SU-DHL-6 (cell line): ENCODE data around the gene CIBAR2.

Experiments
- H2AFZ ChIP-seq: fragments of 200-600 bp; sonication (generic); 2 replicates; pipeline ENCODE4 v1.6.1; 2014; ENCODE audit warnings: low read depth, mild to moderate bottlenecking, moderate library complexity, mixed read lengths, antibody characterized with exemption, low read length; ENCODE audit not compliant: severe bottlenecking
- H3F3A ChIP-seq: fragments of 200-600 bp; shearing (Covaris generic); 2 replicates; pipeline ENCODE4 v1.6.0; 2016; ENCODE audit warnings: antibody characterized with exemption, mild to moderate bottlenecking; ENCODE audit not compliant: insufficient read depth
- H3K27ac ChIP-seq: fragments of 200-600 bp; sonication (generic); 2 replicates; pipeline ENCODE4 v1.5.1; 2016; ENCODE audit warnings: low read depth, mild to moderate bottlenecking, low read length, moderate library complexity, mixed read lengths
- H3K27me3 ChIP-seq: fragments of 200-600 bp; sonication (generic), shearing (Covaris generic); 2 replicates; pipeline ENCODE4 v1.6.0; 2014; ENCODE audit warnings: mild to moderate bottlenecking, low read length
- H3K36me3 ChIP-seq: fragments of 200-600 bp; sonication (generic); 2 replicates; pipeline ENCODE4 v1.6.1; 2014; ENCODE audit warnings: mild to moderate bottlenecking, low read length, mixed read lengths
- H3K4me2 ChIP-seq: fragments of 300-600, 200-600 bp; shearing (Covaris generic), sonication (generic); 2 replicates; pipeline ENCODE4 v1.6.0; 2014; ENCODE audit warnings: low read length, low read depth, mild to moderate bottlenecking; ENCODE audit not compliant: poor library complexity, severe bottlenecking
- H3K4me3 ChIP-seq: fragments of 200-600 bp; sonication (generic); 2 replicates; pipeline ENCODE4 v1.5.1; 2014; ENCODE audit warnings: antibody characterized with exemption, low read length, mild to moderate bottlenecking, mixed read lengths; ENCODE audit not compliant: insufficient read depth, poor library complexity, severe bottlenecking
- H3K79me2 ChIP-seq: fragments of 200-600 bp; sonication (generic); 2 replicates; pipeline ENCODE4 v1.6.1; 2014; ENCODE audit warnings: mild to moderate bottlenecking, low read length, moderate library complexity; ENCODE audit not compliant: insufficient read depth
- H3K9ac ChIP-seq: fragments of 200-600 bp; sonication (generic); 2 replicates; pipeline ENCODE4 v1.7.0; 2014; ENCODE audit warnings: mild to moderate bottlenecking, low read length
- H3K9me2 ChIP-seq: fragments of 200-600 bp; sonication (generic); replicated peaks from 2 replicates; pipeline ENCODE4 v1.6.1; 2014; ENCODE audit warnings: low read length; ENCODE audit not compliant: insufficient read depth
- H3K9me3 ChIP-seq: fragments of 200-600 bp; sonication (generic); 2 replicates; pipeline ENCODE4 v1.6.1; 2014; ENCODE audit warnings: low read length, mixed read lengths; ENCODE audit not compliant: insufficient read depth
- H4K20me1 ChIP-seq: fragments of 200-600 bp; sonication (generic); 2 replicates; pipeline ENCODE4 v1.6.1; 2014; ENCODE audit warnings: low read depth, mild to moderate bottlenecking, antibody characterized with exemption, low read length, moderate library complexity, mixed read lengths
- EZH2phosphoT487 ChIP-seq: fragments of 200-600 bp; sonication (generic), shearing (Covaris generic); conservative IDR thresholded peaks from 2 replicates; pipeline ENCODE4 v1.6.1; 2018; ENCODE audit warnings: mild to moderate bottlenecking, antibody characterized with exemption, low read length, moderate library complexity, mixed read lengths
- TF ChIP-seq, protein P1 (sequence below): fragments of 200-600 bp; sonication (generic); IDR thresholded peaks from one replicate; pipeline ENCODE4 v1.5.1; 2017; ENCODE audit warnings: antibody characterized with exemption, mild to moderate bottlenecking, low read length, moderate library complexity; ENCODE audit not compliant: insufficient read depth, poor library complexity, severe bottlenecking

Gene CIBAR2

DNA sequence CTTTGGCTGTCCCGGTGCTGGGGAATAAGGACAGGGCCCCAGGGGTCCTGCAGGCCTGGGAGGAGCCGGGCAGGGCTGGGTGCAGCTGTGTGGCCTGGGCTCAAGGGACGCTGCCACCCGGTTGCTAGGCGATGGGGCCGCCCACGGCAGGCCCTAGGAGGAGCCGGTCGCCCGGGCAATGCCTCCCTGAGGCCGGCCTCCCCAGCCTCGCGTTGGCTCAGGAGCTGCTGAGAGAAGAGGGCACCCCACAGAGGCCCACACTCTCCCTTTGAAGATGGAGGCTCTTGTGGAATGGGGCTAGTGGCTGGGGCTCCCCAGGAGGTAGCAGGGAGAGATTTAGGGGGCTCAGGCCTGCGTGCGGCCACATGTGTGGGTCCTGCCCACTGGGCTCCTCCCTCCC lies at the start of gene CIBAR2:
CIBAR2 (minus strand) TSS at position 109 of the 400 bp plus-strand sequence. CDS start 120 bp downstream, outside the sequence.
- H3K27me3 ChIP-seq, result no peaks in the 10 kb centered on the region
- no peak within 1 kb of the TSS for H2AFZ ChIP-seq
- no peaks in the 10 kb centered on the region for H3K9me3 ChIP-seq
- no peak within 1 kb of the TSS for H3K9ac ChIP-seq
- H3F3A ChIP-seq, result no peaks in the 10 kb centered on the region
- H3K9me2 ChIP-seq, result no peaks in the 10 kb centered on the region
- no peaks in the 10 kb centered on the region for H3K79me2 ChIP-seq
- H3K27ac ChIP-seq, result no peak within 1 kb of the TSS
- H3K36me3 ChIP-seq, result no peaks in the 10 kb centered on the region
- TF ChIP-seq, protein P1, sequence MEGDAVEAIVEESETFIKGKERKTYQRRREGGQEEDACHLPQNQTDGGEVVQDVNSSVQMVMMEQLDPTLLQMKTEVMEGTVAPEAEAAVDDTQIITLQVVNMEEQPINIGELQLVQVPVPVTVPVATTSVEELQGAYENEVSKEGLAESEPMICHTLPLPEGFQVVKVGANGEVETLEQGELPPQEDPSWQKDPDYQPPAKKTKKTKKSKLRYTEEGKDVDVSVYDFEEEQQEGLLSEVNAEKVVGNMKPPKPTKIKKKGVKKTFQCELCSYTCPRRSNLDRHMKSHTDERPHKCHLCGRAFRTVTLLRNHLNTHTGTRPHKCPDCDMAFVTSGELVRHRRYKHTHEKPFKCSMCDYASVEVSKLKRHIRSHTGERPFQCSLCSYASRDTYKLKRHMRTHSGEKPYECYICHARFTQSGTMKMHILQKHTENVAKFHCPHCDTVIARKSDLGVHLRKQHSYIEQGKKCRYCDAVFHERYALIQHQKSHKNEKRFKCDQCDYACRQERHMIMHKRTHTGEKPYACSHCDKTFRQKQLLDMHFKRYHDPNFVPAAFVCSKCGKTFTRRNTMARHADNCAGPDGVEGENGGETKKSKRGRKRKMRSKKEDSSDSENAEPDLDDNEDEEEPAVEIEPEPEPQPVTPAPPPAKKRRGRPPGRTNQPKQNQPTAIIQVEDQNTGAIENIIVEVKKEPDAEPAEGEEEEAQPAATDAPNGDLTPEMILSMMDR, result no peak
- no peak for TF ChIP-seq EZH2phosphoT487
- no peaks in the 10 kb centered on the region for H4K20me1 ChIP-seq
- no peak within 1 kb of the TSS for H3K4me3 ChIP-seq
- H3K4me2 ChIP-seq, result no peak within 1 kb of the TSS

DNA sequence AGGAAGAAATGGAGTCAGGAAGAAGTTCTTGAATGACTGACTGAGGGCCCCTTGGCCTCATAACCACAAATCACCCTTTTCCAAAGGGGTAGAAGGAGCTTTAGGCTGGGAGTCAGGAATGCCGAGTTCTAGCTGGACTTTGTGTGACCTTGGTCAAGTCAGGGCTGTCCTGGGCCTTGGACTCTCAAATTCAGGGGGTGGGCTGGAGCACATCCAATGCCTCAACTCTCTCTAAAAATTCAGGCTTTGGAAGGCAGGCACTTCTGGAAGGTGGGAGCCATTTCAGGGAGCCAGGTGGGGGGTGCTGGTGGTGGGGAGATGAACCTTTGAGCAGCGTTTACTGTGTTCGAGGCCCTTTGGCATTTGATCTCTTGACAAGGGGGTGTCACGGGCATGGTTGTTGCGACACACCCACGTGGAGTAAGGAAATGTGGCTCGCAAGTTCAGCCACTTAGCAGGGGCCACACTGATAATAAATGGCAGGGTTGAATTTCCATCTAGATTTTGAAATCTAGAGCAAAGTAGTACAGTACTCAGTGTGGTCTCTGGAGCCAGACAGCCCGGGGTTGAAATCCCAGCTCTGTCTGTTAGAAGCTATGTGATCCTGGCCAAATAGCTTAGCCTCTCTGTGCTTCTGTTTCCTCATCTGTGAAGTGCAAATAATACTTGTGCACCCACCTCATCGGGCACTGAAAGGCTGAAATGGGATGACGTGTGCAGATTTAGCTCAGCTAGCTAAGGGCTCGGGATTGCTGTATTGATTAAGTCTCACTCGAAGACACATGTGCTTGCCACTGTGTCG lies 47.1 kb upstream of the CIBAR2 start:
- Histone ChIP-seq H3K9me3 (no peaks in the 10 kb centered on the region), H4K20me1 (no peaks in the 10 kb centered on the region), H3F3A (no peaks in the 10 kb centered on the region), H3K36me3 (no peaks in the 10 kb centered on the region), H3K4me3 (no peak overlapping the region), H3K79me2 (no peaks in the 10 kb centered on the region), H3K9me2 (no peaks in the 10 kb centered on the region), H2AFZ (no peak overlapping the region), H3K4me2 (no peak overlapping the region), H3K27ac (no peak overlapping the region), H3K9ac (no peak overlapping the region), H3K27me3 (no peaks in the 10 kb centered on the region)
- no peak for TF ChIP-seq EZH2phosphoT487
- TF ChIP-seq, protein P1, result no peak

GRCh38 chr16:85158743-85159178 lies 46.5 kb upstream of the CIBAR2 start:
- H2AFZ ChIP-seq, result no peak overlapping the region
- H3K79me2 ChIP-seq, result no peaks in the 10 kb centered on the region
- no peaks in the 10 kb centered on the region for H3K27me3 ChIP-seq
- no peaks in the 10 kb centered on the region for H3K9me2 ChIP-seq
- H3K9me3 ChIP-seq, result no peaks in the 10 kb centered on the region
- H3K36me3 ChIP-seq, result no peaks in the 10 kb centered on the region
- no peaks in the 10 kb centered on the region for H3F3A ChIP-seq
- H3K4me2 ChIP-seq, result no peak overlapping the region
- H4K20me1 ChIP-seq, result no peaks in the 10 kb centered on the region
- no peak overlapping the region for H3K27ac ChIP-seq
- TF ChIP-seq EZH2phosphoT487, result no peak
- TF ChIP-seq, protein P1, result no peak
- no peak overlapping the region for H3K9ac ChIP-seq
- no peak overlapping the region for H3K4me3 ChIP-seq
